Peyer's patch (tissue), 4 donors: ENCODE measurements around the gene NOXO1. TPM values are rescaled to one million over a fixed set of nuclear protein-coding genes. Genes with fewer than 3 reads are reported as not detected.
A peak's percentile ranks its signal among the peaks of the same experiment; 100 is the strongest.
"Not testable (repeated sequence)": the region's sequence is repeated elsewhere in the genome, so short reads cannot be mapped to it uniquely, and the experiment has no call there.

Source experiments
- DNase-seq, 3 donors: peaks; one replicate each; pipeline ENCODE4 v3.0.0-alpha.2; 2017 to 2019
- H3K27ac ChIP-seq, 4 donors: fragments of 200-600 bp; sonication (generic); one replicate each; pipeline ENCODE4 v1.5.1; 2016 to 2019
- H3K27me3 ChIP-seq, 2 donors: fragments of 200-600 bp; sonication (generic); one replicate each; pipeline ENCODE4 v1.5.1; 2019
- H3K36me3 ChIP-seq, 3 donors: fragments of 200-600 bp; sonication (generic); one replicate each; pipeline ENCODE4 v1.5.1; 2016 to 2019
- H3K4me1 ChIP-seq, 4 donors: fragments of 200-600 bp; sonication (generic); one replicate each; pipeline ENCODE4 v1.5.1; 2016 to 2019
- H3K4me3 ChIP-seq, 4 donors: fragments of 200-600 bp; sonication (generic); 1 replicate in 3 of 4; 2 replicates in 1 of 4; pipeline ENCODE4 v1.5.1; 2016 to 2019; ENCODE audit warnings: mild to moderate bottlenecking in 1 of 4
- H3K9me3 ChIP-seq, 4 donors: fragments of 200-600 bp; sonication (generic); one replicate each; pipeline ENCODE4 v1.5.1; 2016 to 2019; ENCODE audit warnings: mild to moderate bottlenecking in 1 of 4
- POLR2A ChIP-seq, 2 donors: fragments of 450-650 bp; IDR thresholded peaks; one replicate each; pipeline ENCODE4 v1.5.1; 2017; ENCODE audit warnings: antibody characterized with exemption in 2 of 2, mild to moderate bottlenecking in 2 of 2, moderate library complexity in 2 of 2
- total RNA-seq, 4 donors: library from RNA; depleted of rRNA; stranded (reverse); fragments of >200 nt; gene quantifications; one replicate each; pipeline ENCODE4 v1.1.0, GENCODE V29; 2016
- TF ChIP-seq, protein P1 (sequence below), 6 experiments: fragments of 450-650 bp in 4 of 6; fragments of 200-600 bp in 2 of 6; sonication (generic) in 1 of 6; IDR thresholded peaks; one replicate each; pipeline ENCODE4 v1.5.1; 2017 to 2019; ENCODE audit warnings: antibody characterized with exemption in 6 of 6, mild to moderate bottlenecking in 3 of 6, moderate library complexity in 1 of 6

Gene NOXO1
- total RNA-seq, 4 donors from 2014 or later = 8.6 to 23.1 (median 11.3) TPM

DNA sequence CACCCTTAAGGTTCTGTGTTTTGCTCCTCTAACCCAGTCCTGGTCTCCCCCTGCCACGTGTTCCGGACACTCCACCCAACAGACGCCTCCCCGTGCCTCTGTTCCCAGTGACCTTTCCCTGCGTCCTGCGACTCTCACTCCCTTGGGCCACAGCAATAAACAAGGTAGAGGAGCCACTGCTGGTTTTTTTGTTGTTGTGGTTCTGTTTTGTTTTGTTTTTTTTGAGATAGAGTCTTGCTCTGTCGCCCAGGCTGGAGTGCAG lies 34.6 kb upstream of the NOXO1 start:
- DNase-seq = no peak
- no peak for TF ChIP-seq POLR2A (IDR thresholded peaks at IDR 0.05)
- TF ChIP-seq, protein P1, sequence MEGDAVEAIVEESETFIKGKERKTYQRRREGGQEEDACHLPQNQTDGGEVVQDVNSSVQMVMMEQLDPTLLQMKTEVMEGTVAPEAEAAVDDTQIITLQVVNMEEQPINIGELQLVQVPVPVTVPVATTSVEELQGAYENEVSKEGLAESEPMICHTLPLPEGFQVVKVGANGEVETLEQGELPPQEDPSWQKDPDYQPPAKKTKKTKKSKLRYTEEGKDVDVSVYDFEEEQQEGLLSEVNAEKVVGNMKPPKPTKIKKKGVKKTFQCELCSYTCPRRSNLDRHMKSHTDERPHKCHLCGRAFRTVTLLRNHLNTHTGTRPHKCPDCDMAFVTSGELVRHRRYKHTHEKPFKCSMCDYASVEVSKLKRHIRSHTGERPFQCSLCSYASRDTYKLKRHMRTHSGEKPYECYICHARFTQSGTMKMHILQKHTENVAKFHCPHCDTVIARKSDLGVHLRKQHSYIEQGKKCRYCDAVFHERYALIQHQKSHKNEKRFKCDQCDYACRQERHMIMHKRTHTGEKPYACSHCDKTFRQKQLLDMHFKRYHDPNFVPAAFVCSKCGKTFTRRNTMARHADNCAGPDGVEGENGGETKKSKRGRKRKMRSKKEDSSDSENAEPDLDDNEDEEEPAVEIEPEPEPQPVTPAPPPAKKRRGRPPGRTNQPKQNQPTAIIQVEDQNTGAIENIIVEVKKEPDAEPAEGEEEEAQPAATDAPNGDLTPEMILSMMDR (IDR thresholded peaks at IDR 0.05) = no peak
- Histone ChIP-seq H3K4me1 (peaks cover 0 to 15% (median 6%) of the 10 kb centered on the region in 4 donors), H3K9me3 (no peaks in the 10 kb centered on the region), H3K4me3 (no peak overlapping the region), H3K27me3 (peaks cover 0 to 17% of the 10 kb centered on the region in 2 donors), H3K36me3 (no peaks in the 10 kb centered on the region), H3K27ac (peak overlapping the region in 2 of 4 donors; percentile 68 to 71)

- H3K9me3 ChIP-seq = no peaks in the 10 kb centered on the region
- TF ChIP-seq, protein P1 (IDR thresholded peaks at IDR 0.05) = peak in 1 of 6 experiments; percentile 3
- peak in 1 of 2 donors; percentile 34 for TF ChIP-seq POLR2A (IDR thresholded peaks at IDR 0.05)
- no peak overlapping the region for H3K4me3 ChIP-seq
- H3K27ac ChIP-seq = peak overlapping the region in 2 of 4 donors; percentile 68 to 71
- peak in 2 of 3 donors; percentile 69 to 76 for DNase-seq
- H3K27me3 ChIP-seq = peaks cover 0 to 12% of the 10 kb centered on the region in 2 donors
- no peaks in the 10 kb centered on the region for H3K36me3 ChIP-seq
- peaks cover 0 to 15% (median 5%) of the 10 kb centered on the region in 4 donors for H3K4me1 ChIP-seq
These were observed 34.1 kb upstream of the NOXO1 start for GRCh38 chr16:2015117-2015946.

GRCh38 chr16:2013527-2013926 lies 32.3 kb upstream of the NOXO1 start:
- no peak for DNase-seq
- Histone ChIP-seq H3K36me3 (no peaks in the 10 kb centered on the region), H3K4me3 (no peak overlapping the region), H3K27me3 (no peaks in the 10 kb centered on the region), H3K4me1 (peaks cover 0 to 13% (median 3%) of the 10 kb centered on the region in 4 donors), H3K9me3 (no peaks in the 10 kb centered on the region), H3K27ac (no peak overlapping the region)
- no peak for TF ChIP-seq POLR2A (IDR thresholded peaks at IDR 0.05)
- TF ChIP-seq, protein P1 (IDR thresholded peaks at IDR 0.05) = no peak

DNA sequence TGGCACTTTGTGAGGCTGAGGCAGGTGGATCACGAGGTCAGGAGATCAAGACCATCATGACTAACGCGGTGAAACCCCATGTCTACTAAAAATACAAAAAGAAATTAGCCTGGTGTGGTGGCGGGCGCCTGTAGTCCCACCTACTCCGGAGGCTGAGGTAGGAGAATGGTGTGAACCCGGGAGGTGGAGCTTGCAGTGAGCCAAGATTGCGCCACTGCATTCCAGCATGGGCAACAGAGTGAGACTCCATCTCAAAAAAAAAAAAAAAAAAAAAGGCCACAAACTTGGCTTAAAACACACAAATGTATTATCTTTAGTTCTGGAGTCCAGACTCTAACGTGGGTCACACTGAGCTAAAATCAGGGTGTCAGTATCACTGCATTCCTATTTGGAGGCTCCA lies 30.5 kb upstream of the NOXO1 start:
- H3K4me3 ChIP-seq, H3K36me3 ChIP-seq, H3K27me3 ChIP-seq, DNase-seq, H3K27ac ChIP-seq, H3K9me3 ChIP-seq: not testable (repeated sequence)
- peaks cover 10 to 31% (median 15%) of the 10 kb centered on the region in 4 donors for H3K4me1 ChIP-seq

DNA sequence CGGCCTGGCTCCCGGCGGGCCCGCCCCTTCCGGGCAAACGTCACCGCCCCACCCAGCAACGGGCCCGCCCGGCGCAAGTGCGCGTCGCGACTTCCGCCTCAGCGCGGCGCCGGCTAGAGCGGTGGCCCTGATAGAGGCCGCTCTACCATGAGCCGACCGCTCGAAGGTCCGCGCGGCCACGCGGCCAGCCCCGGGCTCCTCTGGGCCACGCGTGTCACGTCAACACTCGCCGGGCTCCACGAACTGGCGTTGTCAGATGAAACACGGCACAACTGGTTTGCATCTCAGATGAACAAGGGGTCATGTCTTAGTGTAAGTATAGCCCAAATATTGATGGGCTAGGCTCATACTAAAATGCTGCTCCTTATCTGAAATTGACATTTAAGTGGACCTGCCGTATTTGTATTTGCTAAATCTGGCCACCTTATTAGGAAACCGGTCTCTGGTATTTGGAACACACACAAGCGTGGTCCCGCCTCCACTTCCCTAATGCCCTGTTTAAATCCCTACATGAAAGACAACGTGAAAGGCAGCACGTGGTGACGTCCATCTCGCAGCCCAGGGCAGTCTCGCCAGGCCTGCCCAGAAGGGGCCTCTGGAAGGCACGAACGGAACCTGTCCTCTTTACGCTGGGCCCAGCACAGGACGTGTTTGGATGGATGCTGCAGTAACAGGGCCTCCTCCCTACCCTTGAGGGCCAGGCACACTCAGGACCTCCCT lies 28.7 kb upstream of the NOXO1 start, which contains the start of gene ZNF598:
ZNF598 (minus strand) TSS at position 31 of the 720 bp plus-strand sequence.
- no peaks in the 10 kb centered on the region for H3K36me3 ChIP-seq
- H3K27ac ChIP-seq = peak within 1 kb of the TSS; percentile 90 to 97 (median 96)
- no peaks in the 10 kb centered on the region for H3K9me3 ChIP-seq
- peak; percentile 96 to 99 for TF ChIP-seq POLR2A (IDR thresholded peaks at IDR 0.05)
- TF ChIP-seq, protein P1 (IDR thresholded peaks at IDR 0.05) = peak in 1 of 6 experiments; percentile 16
- H3K4me1 ChIP-seq = peaks cover 10 to 44% (median 15%) of the 10 kb centered on the region in 4 donors
- H3K27me3 ChIP-seq = no peaks in the 10 kb centered on the region
- peak; percentile 77 to 89 (median 89) for DNase-seq
- H3K4me3 ChIP-seq = peak within 1 kb of the TSS; percentile 64 to 99 (median 94)
